GM11168 (cell line): ENCODE measurements around the gene USPL1.

Experiments used
- in situ Hi-C: fragments of 300-500 bp; cut with MboI; formaldehyde crosslinking; loops from one replicate; pipeline ENCODE4 v1.12.0; 2022; ENCODE audit warnings: low sequenced_read_pairs; ENCODE audit not compliant: unreplicated experiment

The USPL1 gene

GRCh38 chr13:30652746-30653386, 35.1 kb downstream of the USPL1 start:
- in situ Hi-C loops = no loop called here

GRCh38 chr13:30654430-30654829, 36.7 kb downstream of the USPL1 start:
- in situ Hi-C loops = no loop called here

- in situ Hi-C loops = no loop called here
Observed at GRCh38 chr13:30656178-30656577, 38.5 kb downstream of the USPL1 start.

- in situ Hi-C loops = no loop called here
Observed at GRCh38 chr13:30659980-30660379, 42.3 kb downstream of the USPL1 start.

GRCh38 chr13:30660796-30661195, 43.1 kb downstream of the USPL1 start:
- in situ Hi-C loops = no loop called here

- in situ Hi-C loops = no loop called here
Observed at GRCh38 chr13:30664689-30665275, 47.1 kb downstream of the USPL1 start.

- in situ Hi-C loops = no loop called here
Observed at GRCh38 chr13:30665638-30666037, 47.9 kb downstream of the USPL1 start.

GRCh38 chr13:30666113-30666512, 48.4 kb downstream of the USPL1 start:
- in situ Hi-C loops = no loop called here

GRCh38 chr13:30667014-30667413, 49.3 kb downstream of the USPL1 start:
- in situ Hi-C loops = no loop called here

GRCh38 chr13:30668312-30668711, 50.6 kb downstream of the USPL1 start:
- in situ Hi-C loops = no loop called here

- in situ Hi-C loops = no loop called here
Observed at GRCh38 chr13:30671271-30671815, 53.6 kb downstream of the USPL1 start.

- in situ Hi-C loops = no loop called here
Observed at GRCh38 chr13:30673669-30674521, 56.2 kb downstream of the USPL1 start.

- in situ Hi-C loops = loop anchor here (5.0 kb wide), 1 partner anchor 122 kb away; no protein-coding TSS in a partner anchor
Observed at GRCh38 chr13:30675717-30676116, 58.0 kb downstream of the USPL1 start.

GRCh38 chr13:30676672-30677071, 59.0 kb downstream of the USPL1 start:
- in situ Hi-C loops = loop anchor here (5.0 kb wide), 1 partner anchor 121 kb away; no protein-coding TSS in a partner anchor

- in situ Hi-C loops = loop anchor here (5.0 kb wide), 1 partner anchor 118 kb away; no protein-coding TSS in a partner anchor
Observed at GRCh38 chr13:30679483-30680330, 62.0 kb downstream of the USPL1 start.

GRCh38 chr13:30681843-30682242, 64.1 kb downstream of the USPL1 start:
- in situ Hi-C loops = no loop called here

GRCh38 chr13:30685320-30685859, 67.7 kb downstream of the USPL1 start:
- in situ Hi-C loops = no loop called here

- in situ Hi-C loops = no loop called here
Observed at GRCh38 chr13:30685987-30686386, 68.3 kb downstream of the USPL1 start.

- in situ Hi-C loops = no loop called here
Observed at GRCh38 chr13:30687601-30688000, 69.9 kb downstream of the USPL1 start.

GRCh38 chr13:30689752-30690151, 72.0 kb downstream of the USPL1 start:
- in situ Hi-C loops = no loop called here
